Femur (tissue), 1 donor: Measurements from ENCODE around the gene BLOC1S4.
A peak's percentile ranks its signal among the peaks of the same experiment; 100 is the strongest.

Experiments
- DNase-seq: peaks from one replicate; pipeline ENCODE4 v3.0.0-alpha.2; 2017

BLOC1S4 gene

DNA sequence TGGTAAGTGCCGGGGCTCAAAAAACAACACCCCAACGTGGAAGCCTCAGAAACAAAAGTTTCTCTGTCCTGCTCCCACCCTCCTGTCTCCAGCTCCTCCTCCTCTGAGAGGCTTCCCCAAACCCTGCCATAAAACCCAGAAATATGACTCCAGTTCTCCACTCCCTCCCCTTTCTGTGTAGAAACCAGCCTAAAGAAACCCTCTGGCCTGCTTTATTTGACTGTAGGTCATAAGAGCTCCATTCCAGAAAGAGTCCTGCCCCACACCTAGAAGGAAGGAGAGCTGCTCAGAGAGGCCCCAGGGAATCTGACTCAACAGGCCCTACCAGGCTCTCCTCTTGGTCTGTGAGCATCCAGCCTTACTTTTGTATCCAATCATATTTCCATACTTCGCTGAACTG is 23.2 kb upstream of the BLOC1S4 start:
- DNase-seq = no peak

DNA sequence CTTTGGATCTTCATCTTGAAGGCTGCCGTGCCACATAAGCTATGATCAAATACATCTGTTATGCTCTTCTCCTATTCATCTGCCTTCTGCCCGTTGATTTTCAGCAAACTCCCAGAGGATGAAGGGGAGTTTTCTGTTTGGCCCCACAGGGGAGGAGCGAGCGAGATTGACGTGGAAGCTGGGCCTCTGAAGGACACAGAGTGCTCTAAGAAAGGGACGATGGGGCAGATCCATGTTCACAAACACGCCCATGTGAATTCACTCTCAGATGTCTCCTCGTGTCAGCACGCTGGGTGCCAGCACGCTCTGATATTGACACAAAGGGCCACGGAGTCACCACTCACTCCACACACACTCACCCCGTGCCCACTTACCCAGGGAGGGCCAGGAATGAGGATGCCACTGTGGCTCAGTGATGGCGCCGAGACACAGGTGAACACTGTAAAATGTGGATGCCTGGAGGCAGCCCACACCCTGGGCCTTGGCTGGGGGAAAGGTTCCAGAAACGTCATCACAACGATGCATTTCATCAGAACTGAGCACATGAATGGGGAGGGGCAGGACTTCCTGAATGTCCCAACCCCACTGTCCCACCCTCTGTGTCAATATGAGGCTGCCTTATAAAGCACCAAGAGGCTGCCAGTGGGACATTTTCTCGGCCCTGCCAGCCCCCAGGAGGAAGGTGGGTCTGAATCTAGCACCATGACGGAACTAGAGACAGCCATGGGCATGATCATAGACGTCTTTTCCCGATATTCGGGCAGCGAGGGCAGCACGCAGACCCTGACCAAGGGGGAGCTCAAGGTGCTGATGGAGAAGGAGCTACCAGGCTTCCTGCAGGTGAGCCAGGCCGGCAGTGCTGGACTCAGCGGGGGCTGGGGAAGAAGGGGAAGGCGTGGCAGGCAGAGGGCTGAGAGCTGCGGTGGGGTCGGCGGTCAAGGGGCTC is 22.5 kb upstream of the BLOC1S4 start, which contains the start of gene S100P:
S100P (plus strand) TSS at position 648 of the 946 bp plus-strand sequence; CDS start at position 703, 55 bp downstream.
- DNase-seq = no peak

DNA sequence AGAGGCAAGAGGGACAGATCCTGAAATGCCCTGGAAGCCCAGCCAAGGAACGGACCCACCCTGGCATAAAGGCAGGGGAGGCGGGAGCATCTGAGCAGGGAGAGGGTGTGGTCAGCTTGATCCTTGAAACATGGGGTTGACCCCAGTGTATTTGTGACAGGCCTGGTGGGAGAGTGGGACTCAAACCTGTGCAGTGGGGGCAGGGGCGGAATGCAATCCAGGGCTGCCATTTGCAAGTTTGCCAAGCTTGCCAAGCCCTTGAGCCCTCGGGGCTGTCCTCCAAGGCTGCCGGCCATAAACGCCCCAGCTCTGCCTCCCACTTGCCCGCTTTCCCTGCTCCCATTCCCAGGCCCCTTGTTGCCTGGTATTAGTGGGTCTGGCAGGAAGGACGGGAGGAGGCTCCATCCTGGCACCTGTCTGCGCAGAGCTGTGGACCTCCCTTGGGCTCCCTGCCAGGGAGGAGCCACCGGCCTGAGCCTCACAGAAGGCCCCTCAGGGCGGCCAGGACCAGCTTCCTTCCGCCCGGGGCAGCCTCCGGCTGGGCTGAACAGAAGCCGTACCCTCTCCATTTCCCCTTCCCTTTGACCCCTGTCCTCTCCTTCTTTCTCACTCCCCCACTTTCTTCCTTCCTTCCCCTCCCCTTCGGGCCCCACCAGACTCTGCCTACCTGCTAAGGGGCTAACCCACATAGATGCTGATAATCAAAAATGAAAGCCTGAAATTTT is 21.6 kb upstream of the BLOC1S4 start:
- DNase-seq = no peak

DNA sequence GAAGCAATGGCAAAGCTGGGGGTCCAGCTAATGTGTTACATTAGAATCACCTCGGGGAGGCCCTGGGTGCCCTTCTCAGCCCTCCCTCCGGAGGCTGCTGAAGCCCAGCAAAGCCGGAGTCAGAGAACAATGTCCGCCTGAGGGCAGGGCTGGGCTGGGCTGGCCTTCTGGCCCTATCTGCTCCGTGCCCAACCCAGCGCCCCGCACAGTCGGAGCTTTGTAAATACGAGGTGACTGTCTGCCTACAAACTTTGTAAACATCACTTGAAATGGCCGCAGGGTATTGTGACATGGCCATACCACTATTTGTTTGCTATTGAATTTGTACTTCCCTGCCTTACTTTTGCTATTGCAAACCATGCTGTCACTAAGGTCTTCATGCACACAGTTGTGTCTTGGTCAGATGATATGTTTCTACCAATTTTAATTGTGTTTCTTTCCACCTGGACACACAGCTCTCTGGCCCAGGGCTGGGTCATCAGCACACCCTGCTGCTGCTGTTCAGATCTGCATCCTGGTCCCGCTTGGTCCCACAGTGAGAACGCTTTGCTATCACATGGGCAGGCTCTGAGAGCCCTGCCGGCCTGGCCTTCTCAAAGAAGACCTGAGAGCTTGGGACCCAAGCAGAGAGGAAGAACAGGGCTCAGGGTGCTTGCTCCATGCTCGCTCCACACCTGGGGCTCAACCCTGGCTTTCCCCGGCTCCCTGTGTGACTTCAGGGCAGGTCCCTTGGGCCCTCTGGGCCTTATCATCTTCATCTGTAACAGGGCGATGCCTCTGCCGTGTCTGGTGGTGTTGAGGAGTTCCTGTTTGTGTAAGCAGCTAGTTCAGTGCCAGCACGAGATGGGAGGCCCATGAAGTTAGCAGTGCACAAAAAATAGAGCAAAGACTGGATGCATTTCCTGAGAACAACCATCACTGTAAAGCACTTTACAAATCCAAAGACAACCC is 20.0 kb upstream of the BLOC1S4 start:
- no peak for DNase-seq

DNA sequence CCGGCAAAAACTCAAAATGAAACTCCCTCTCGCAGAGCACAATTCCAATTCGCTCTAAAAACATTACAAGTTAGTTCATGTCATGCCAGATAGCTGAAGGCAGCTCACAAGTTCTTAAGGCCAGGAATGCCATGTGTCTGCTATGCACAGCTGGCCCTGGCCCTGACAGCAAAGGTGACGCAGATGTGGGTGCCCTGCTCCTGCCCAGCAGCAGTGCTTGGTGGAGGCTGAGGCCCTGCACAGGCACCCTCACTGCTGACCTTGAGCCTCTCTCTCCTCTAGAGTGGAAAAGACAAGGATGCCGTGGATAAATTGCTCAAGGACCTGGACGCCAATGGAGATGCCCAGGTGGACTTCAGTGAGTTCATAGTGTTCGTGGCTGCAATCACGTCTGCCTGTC is 19.4 kb upstream of the BLOC1S4 start:
- no peak for DNase-seq

DNA sequence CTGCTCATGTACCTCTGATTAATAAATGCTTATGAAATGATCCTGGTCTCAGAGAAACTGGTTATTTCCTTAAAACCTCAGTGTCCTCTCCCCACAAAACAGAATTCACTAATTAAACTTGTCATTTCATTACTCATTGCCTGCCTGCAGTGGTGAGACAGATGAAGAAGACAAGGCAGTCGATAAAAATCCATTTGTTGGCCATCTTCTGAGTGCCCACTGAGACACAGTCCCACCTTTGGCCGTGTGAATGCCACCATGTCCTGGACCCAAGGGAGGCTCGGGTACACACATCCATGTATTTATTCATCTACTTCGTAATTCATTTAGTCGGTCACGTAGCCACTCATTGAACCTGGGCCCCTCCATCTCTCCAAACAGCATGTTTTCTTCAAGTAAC is 18.8 kb upstream of the BLOC1S4 start:
- no peak for DNase-seq

DNA sequence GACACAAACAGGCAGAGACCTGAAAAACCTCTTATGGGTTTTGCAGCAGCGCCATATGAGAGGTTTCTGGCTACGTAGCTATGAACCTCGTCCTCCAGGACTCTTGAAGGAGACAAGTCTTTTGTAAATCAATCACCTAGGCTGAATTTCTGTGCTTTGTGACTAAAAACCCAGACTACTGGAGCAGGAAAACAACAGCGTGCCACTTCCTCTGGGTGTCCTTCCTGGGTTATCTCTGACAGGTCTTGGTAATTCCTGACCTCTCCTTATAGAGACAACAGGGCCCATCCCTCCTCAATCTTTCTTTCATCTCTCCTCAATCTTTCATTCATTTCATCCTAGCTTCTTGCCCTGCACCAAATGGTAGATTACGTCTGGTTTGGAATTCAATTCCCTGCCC is 16.6 kb upstream of the BLOC1S4 start:
- no peak for DNase-seq

DNA sequence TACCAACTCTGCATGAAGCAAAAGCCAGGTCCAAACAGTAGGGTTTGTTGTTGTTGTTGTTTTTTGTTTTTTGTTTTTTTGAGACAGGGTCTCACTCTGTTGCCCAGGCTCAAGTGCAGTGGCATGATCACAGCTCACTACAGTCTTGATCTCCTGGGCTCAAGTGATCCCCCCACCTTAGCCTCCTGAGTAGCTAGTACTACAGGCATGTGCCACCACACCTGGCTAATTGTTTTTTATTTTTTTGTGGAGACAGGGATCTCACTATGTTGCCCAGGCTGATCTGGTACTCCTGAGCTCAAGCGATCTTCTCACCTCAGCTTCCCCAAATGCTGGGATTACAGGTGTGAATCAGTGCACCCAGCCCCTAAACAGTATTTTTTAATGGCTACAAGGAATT is 16.1 kb upstream of the BLOC1S4 start:
- DNase-seq = no peak

DNA sequence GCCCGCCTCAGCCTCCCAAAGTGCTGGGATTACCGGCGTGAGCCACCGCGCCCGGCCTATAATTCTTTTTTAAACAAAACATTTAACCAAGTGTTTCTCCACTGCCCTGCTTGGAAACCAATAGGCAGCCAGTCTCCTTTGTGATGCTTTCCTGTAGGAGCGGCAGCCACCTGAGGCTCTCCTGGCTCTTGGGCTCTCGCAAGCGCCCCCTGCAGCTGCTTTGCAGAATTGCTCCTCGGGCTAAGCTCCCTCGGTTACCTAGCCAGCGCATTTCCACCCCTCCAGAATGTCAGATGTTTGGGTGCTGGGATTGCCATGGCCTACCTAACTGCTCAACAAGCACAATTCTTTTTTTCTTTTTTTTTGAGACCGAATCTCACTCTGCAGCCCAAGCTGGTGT is 14.6 kb upstream of the BLOC1S4 start:
- no peak for DNase-seq

DNA sequence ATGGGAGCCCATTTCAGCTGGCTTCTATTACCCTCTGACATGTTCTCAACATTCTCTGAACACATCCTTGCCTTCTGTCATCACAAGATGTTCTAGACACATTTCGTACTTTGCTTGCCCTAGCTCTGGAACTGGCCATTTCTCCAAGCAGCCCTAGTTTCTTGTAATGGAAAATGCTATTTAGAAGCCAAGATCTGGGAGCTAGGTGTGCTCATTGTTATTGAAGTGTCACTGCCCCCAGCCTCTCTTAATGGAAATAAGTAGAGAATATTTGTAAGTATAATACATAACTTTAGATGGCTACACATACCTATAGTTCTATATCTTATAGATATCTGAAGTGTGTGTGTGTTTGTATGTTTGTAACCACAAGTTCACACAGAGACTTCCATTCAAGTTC is 13.2 kb upstream of the BLOC1S4 start:
- DNase-seq = no peak

DNA sequence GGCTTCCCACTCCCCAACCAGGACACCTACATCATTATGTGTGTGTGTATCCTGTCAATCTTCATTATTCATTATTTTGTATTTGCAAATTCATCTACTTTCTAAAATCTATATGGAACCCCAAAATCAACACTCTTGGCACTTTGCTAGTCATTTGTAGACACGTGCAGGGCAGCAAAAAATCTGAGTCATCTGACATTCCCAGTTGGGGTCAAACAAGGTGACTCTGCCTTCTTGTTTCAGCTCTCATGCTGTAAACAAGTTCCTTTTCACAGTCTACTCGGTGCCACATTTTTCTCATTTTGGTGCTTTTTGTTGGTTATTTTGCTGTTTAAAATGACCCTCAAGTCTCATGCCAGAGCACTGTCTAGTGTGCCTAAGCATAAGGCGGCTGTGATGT is 12.2 kb upstream of the BLOC1S4 start:
- DNase-seq = no peak

DNA sequence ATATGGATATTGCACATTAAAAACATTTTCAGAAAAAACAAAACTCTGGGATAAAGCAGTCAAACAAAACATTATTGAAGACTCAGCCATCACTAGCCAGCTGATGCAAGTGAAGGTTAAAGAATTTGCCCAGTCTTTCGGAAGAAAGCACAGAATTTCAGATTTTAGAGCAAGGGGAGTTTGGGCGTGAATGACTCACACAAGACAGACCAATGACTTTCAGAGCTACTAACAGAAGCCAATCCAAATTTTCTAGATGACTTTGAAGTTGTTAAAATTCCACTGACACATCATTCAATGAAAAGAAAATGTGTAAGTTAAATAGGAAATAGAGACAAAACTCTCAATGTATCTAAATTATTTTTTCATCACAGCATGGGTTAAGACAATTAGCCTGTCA is 10.3 kb upstream of the BLOC1S4 start:
- DNase-seq = no peak

DNA sequence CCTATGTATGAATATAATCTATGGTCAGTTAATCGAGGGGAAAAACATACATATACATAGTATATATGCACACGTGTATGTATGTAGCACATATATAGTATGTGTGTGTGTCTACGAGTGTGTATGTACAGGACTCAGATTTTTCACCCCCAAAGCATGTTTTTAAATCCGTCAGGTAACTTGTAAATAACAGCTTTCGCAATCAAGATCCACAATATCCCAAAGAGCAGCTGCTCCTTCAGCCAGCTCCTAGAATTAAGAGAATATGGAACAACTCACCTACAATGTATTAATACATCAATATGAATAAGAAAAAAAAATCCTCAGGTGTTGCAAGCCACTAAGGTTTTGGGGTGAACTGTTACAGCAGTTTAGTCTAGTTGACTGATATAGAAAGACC is 9.8 kb upstream of the BLOC1S4 start:
- DNase-seq = no peak

DNA sequence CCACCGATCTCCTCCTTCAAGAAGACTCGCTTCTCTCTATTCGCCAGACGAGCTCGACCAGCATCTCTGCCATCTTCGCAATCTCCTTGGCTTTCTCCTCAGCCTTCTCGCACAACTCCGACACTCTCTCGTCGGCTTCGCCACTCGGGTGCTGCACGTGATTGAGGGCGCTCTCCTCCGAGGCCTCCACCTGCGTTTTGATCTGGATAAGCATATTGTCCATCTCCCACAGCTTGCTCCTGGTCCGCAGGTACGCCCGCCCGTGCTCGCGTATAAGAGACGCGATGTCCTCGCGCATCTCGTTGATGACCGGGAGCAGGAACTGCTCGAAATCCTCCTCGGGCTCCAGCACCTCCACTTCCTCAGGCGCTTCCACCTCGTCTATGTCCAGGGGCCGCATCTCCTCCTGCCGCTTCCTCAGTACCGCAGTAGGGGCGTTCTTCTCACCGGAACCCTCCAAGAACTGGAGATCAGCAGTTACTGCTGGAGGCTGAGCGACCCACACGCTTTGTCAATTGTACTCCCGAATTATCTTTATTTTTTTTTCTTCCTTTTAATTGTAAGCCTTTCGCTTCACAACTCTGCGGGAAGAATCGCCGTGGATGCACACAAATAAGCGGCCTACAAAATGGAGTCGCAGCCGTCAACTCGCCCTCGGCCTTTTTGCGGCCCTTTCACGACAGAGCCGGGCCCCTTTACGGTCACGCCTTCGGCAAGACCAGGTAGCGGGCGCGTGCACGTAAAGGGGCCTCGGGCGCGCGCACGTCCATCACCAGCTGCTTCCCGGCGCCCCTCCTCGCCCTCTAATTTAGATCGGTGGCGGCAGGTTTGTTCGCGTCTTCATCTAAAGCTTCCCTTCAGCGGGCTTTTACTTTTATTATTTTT is 6.5 kb upstream of the BLOC1S4 start, which contains the start of gene MRFAP1L1:
MRFAP1L1 (minus strand) TSS at position 636 of the 885 bp plus-strand sequence; CDS start at position 400, 236 bp downstream.
- DNase-seq = peak; percentile 98

DNA sequence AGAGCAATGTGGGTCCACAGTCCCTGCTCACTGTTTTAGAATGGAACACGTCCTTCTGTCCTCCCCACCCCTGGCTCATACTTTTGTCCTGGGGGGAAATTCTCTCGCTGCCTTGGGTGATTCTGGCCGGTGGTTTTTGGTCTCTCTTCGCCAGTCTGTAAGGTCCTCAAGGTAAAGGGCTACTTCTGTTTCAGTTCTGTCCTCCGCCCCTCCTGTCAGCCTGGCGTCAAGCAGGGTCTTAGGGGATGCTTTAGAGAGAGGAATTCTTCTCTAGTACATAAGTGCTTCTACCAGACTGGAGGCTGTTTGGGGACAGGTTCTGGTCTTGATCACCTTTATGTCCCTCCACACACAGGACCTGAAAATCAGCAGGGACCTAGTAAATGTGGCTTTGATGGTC is 5.7 kb upstream of the BLOC1S4 start:
- no peak for DNase-seq

DNA sequence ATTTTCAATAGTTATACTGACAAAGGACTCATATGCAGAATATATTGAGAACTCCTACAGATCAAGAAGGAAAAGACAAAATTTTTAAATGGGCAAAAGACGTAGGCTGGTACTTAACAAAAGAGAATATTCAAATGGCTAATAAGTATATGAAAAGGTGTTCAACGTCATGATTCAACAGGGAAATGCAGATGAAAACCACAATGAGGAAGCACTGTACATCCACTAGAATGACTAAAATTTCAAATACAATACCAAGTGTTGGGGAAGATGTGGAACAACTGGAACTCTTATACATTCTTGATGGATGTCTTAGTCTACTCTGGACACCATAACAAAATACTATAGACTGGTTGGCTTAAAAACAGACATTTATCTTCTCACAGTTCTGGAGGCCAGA is 5.0 kb upstream of the BLOC1S4 start:
- DNase-seq = no peak

DNA sequence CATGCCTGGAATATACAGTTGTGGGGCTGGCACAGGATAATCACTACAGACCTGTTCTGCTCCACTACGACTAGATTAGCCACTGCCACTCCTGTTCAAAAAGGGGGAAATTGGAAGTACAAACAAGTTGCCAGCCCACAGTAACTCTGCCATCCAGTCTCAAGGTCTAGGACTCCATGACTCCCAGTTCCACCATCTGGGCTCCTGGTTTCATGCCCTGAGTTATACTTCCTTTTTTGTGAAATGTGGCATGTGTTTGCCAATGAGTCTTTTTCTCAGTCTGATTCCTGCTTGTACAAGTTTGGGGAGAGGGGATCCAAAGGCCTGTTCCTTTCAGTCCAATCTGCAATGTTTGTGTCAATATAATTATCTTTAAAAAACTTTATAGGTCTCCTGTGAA is 1.0 kb upstream of the BLOC1S4 start:
- DNase-seq = no peak

DNA sequence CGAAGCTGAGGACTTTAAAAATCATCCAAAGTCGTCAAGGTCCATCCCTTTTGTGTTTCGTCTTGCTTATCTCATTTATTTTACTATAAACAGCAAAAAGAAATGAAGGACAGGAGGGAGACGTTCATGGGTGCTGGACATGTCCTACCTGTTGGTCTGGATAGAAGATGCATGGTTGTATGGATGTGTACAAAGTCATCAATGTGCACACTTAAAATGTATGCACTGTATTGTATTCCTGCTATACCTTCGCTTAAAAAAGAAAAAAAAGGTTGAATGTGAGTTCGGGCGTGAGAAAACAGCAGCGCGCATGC is 313 bp upstream of the BLOC1S4 start:
- DNase-seq = no peak

DNA sequence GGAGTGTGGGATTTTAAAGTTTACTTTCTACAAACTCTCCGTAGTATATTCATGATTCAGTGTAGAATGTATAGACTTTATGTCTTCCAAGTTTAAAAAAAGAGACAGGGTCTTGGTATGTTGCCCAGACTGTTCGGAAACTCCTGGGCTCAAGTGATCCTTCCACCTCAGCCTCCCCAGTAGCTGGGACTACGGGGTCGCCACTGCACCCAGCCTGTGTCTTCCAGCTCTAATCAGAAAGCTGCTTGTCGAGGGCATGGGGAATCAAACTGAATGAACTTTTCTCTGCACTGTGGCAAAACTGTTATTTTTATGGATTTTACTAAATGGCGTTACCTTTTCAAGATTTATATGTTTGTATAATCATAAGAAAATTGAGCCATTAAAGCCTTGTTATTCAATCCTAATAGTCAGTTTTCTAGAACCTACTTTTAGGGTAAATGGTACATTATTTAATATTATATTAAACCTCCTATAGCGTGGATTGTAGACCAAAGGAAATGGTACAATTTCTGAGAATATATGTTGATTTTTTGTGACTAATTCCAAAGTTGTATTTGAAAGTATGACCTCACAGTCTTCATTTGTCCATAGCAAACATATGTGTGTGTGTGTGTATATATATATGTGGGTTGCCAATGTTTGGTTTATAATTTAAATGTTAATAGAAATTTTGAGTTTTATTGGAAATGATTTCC is 1.1 kb downstream of the BLOC1S4 start:
- no peak for DNase-seq

DNA sequence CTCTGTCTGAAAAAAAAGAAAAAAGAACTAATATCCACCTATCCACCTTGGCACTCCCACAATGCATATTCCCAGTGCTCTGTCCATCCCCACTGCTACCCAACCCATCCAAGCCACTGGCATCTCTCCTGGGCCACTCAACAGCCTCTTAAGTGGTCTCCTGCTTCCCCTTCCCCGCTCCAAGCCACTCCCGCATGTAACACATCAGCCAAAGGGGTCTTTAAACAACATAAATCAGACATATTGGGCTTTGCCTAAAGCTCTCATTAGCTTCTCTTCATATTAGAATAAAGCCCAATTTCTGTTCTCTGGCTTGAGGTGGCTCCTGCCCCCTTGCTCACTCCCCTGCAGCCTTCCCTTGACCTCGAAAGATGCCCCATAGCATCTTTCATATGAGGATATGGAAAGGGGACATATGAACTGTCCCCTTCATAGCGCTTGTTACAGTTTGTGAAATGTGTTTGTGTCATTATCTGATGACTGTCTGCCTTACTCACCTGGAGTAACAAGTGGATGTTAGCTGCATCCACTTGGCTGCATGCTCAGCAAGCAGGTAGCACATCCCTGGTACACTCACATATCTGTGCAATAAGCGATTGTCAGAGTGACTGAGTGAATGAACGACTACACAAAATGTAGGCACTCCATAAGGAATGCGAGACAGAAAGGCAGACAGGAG is 3.1 kb downstream of the BLOC1S4 start:
- DNase-seq = no peak
